GM19193 (cell line): ENCODE data around the gene SNX3.

Experiments used
- POLR2A ChIP-seq: IDR thresholded peaks from 4 replicates; pipeline ENCODE4 v1.6.1; 2011; ENCODE audit not compliant: insufficient read depth, insufficient read length; ENCODE audit errors: extremely low read depth

Gene SNX3

GRCh38 chr6:108169464-108170331 is 91.1 kb downstream of the SNX3 start:
- no peak for TF ChIP-seq POLR2A

GRCh38 chr6:108168501-108169463 is 92.1 kb downstream of the SNX3 start:
- TF ChIP-seq POLR2A = no peak

- TF ChIP-seq POLR2A = no peak
Measured at GRCh38 chr6:108168090-108168463, 92.8 kb downstream of the SNX3 start.

- no peak for TF ChIP-seq POLR2A
Measured at GRCh38 chr6:108167449-108168089, 93.3 kb downstream of the SNX3 start.

GRCh38 chr6:108166664-108167448 is 94.0 kb downstream of the SNX3 start:
- TF ChIP-seq POLR2A = no peak

GRCh38 chr6:108165714-108166663 is 94.9 kb downstream of the SNX3 start, which contains the start of gene NR2E1:
Gene NR2E1 (plus strand): TSS chr6:108166022. CDS start chr6:108166766, 744 bp downstream.
- TF ChIP-seq POLR2A = no peak

- no peak for TF ChIP-seq POLR2A
Measured at GRCh38 chr6:108164815-108165706, 95.8 kb downstream of the SNX3 start.

- no peak for TF ChIP-seq POLR2A
Measured at GRCh38 chr6:108164543-108164814, 96.4 kb downstream of the SNX3 start.

- TF ChIP-seq POLR2A = no peak
Measured at GRCh38 chr6:108163644-108164542, 96.9 kb downstream of the SNX3 start.

GRCh38 chr6:108163267-108163643 is 97.6 kb downstream of the SNX3 start:
- TF ChIP-seq POLR2A = no peak

- TF ChIP-seq POLR2A = no peak
Measured at GRCh38 chr6:108161724-108162282, 99.0 kb downstream of the SNX3 start.
